Body of pancreas (tissue), 4 donors: ENCODE data around the gene CHEK1.

Experiments
- POLR2A ChIP-seq, 3 donors: fragments of 450-650 bp; IDR thresholded peaks; one replicate each; pipeline ENCODE4 v1.6.1; 2016; ENCODE audit warnings: antibody characterized with exemption in 3 of 3, mild to moderate bottlenecking in 2 of 3
- TF ChIP-seq, protein P1 (sequence below), 7 experiments: fragments of 450-650 bp in 4 of 7; fragments of 200-600 bp in 3 of 7; sonication (generic) in 3 of 7; IDR thresholded peaks; one replicate each; pipeline ENCODE4 v1.5.1; 2016 to 2019; ENCODE audit warnings: antibody characterized with exemption in 7 of 7

DNA sequence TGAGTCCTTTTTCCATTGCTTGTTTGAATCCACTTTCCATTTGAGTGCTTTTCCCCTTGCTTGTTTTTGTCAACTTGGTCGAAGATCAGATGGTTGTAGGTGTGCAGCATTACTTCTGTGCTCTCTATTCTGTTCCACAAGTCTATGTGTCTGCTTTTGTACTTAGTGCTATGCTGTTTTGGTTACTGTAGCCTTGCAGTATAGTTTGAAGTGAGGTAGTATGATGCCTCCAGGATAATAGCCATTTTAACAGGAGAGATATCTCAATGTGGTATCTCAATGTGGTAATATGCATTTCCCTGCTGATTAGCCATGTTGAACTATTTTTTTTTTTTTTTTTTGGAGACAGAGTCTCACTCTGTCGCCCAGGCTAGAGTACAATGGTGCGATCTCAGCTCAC is 38.9 kb downstream of the CHEK1 start:
- TF ChIP-seq, protein P1, sequence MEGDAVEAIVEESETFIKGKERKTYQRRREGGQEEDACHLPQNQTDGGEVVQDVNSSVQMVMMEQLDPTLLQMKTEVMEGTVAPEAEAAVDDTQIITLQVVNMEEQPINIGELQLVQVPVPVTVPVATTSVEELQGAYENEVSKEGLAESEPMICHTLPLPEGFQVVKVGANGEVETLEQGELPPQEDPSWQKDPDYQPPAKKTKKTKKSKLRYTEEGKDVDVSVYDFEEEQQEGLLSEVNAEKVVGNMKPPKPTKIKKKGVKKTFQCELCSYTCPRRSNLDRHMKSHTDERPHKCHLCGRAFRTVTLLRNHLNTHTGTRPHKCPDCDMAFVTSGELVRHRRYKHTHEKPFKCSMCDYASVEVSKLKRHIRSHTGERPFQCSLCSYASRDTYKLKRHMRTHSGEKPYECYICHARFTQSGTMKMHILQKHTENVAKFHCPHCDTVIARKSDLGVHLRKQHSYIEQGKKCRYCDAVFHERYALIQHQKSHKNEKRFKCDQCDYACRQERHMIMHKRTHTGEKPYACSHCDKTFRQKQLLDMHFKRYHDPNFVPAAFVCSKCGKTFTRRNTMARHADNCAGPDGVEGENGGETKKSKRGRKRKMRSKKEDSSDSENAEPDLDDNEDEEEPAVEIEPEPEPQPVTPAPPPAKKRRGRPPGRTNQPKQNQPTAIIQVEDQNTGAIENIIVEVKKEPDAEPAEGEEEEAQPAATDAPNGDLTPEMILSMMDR (IDR thresholded peaks at IDR 0.05), result no peak
- no peak for TF ChIP-seq POLR2A (IDR thresholded peaks at IDR 0.05)
